AG04449 (cell line): ENCODE data around the gene ARID3C.
A peak's percentile ranks its signal among the peaks of the same experiment; 100 is the strongest.

ENCODE experiments used
- CTCF ChIA-PET: fragments of 350-600 bp; formaldehyde crosslinking; extraction: SDS; loops from one replicate; lab custom pipeline; 2021; ENCODE audit warnings: antibody characterized with exemption; lab: Yijun Ruan, JAX
- POLR2A ChIA-PET: fragments of 400-600, 350-600 bp; formaldehyde crosslinking; extraction: SDS; loops from one replicate; lab custom pipeline; 2020; ENCODE audit warnings: antibody characterized with exemption, inconsistent platforms; lab: Yijun Ruan, JAX
- DNase-seq: peaks from one replicate; pipeline ENCODE4 v3.0.0-alpha.2; 2010; ENCODE audit warnings: low read depth, low spot score
- H3K4me3 ChIP-seq: 2 replicates; pipeline ENCODE4 v1.5.1; 2011; ENCODE audit warnings: low read depth, mild to moderate bottlenecking, control low read depth, low read length
- TF ChIP-seq, protein P1 (sequence below): IDR thresholded peaks from one replicate; pipeline ENCODE4 v1.5.1; 2011; ENCODE audit warnings: mild to moderate bottlenecking, moderate library complexity, low read length, control low read depth, inconsistent platforms; ENCODE audit not compliant: insufficient read depth; ENCODE audit errors: missing control alignments

ARID3C gene

DNA sequence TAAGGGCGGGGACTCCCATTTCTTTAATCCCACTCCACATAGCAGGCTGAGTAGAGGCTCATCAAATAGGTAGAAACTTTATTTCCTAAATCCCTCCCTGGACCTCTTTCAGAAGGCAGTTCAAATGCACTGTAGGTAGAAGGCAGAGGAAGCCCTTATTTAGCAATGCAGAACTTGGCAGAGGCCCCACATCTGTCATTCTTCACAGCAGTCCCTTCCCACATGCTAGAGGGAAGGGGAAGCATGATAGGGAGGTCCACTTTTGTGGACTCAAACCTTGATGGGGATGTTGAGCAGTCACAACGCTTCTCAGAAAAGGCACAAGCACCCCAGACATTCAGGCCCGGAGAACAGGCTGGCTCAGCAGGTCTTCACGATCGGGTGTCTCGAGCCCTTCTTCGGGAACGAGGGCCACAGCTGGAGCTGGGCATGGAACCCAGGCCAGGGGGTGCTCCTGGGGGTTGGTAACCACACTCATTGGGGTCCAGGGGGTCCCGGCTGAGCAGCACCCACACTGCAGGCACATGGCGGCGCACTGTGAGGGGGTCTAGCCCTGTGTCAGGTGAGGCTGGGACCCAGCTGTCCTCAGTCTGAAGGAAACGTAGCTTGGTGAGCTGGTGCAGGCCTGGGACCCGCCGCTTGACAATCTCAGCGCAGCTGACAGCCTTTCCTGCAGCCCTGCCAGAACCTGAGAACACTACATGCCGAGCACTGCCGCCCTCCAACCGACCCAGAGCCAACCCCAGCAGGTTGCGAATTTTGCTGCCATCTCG is 18.2 kb downstream of the ARID3C start:
- H3K4me3 ChIP-seq, result peak overlapping the region; percentile 86
- TF ChIP-seq, protein P1, sequence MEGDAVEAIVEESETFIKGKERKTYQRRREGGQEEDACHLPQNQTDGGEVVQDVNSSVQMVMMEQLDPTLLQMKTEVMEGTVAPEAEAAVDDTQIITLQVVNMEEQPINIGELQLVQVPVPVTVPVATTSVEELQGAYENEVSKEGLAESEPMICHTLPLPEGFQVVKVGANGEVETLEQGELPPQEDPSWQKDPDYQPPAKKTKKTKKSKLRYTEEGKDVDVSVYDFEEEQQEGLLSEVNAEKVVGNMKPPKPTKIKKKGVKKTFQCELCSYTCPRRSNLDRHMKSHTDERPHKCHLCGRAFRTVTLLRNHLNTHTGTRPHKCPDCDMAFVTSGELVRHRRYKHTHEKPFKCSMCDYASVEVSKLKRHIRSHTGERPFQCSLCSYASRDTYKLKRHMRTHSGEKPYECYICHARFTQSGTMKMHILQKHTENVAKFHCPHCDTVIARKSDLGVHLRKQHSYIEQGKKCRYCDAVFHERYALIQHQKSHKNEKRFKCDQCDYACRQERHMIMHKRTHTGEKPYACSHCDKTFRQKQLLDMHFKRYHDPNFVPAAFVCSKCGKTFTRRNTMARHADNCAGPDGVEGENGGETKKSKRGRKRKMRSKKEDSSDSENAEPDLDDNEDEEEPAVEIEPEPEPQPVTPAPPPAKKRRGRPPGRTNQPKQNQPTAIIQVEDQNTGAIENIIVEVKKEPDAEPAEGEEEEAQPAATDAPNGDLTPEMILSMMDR, result no peak
- POLR2A ChIA-PET, result no interaction called here
- CTCF ChIA-PET, result interaction anchor here (0.9 to 8.6 kb wide), 14 partner anchors 8 to 279 kb away, joined by 3 to 274 read pairs (median 4); partner anchors contain the start of genes ARID3C, CNTFR, DCTN3 and IL11RA
- DNase-seq, result no peak

DNA sequence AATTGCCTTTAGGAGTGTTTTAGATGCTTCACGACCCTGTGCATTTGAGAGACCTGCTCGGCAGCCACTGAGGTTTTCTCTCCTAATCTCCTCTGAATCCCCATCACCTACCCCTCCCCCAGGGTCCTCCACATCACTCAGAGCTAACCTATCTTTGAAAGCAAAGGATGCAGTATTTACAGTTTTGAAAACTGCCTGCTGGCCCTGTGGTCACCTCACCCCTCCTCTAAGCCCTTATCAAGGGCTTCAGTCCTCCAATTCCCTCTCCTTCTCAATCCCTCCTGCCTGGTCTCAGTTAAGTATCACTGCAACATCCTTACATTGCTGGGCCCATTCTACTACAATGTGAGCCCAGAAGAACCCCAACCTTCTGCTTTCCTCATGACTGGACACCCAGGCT is 21.5 kb downstream of the ARID3C start:
- ChIA-PET POLR2A (no interaction called here), CTCF (interaction anchor here (0.8 to 5.9 kb wide), 10 partner anchors 8 to 352 kb away, joined by 3 to 110 read pairs (median 33); partner anchors contain the start of genes RPP25L and SIGMAR1)
- DNase-seq, result no peak
- no peak overlapping the region for H3K4me3 ChIP-seq
- TF ChIP-seq, protein P1, result no peak

DNA sequence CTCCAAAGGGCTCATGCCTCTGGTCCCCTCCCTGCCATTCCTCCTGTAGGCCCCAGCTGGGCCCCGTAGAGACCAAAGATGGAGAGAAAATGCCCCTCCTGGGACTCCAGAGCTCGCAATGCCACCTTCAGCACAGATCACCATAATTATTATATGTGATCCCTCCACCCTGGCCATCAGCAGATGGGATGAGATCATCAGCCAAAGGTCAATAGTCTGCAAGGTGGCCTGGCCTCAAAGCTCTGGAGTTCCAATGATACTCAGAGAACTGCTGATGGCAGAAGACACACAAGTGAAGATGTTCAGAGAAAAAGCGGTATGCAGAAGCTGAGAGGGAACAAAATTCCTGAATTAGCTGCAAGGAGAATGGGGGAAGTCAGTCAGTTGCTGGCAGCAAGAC is 22.0 kb downstream of the ARID3C start:
- CTCF ChIA-PET, result interaction anchor here (0.8 to 5.9 kb wide), 10 partner anchors 8 to 352 kb away, joined by 3 to 110 read pairs (median 33); partner anchors contain the start of genes RPP25L and SIGMAR1

DNA sequence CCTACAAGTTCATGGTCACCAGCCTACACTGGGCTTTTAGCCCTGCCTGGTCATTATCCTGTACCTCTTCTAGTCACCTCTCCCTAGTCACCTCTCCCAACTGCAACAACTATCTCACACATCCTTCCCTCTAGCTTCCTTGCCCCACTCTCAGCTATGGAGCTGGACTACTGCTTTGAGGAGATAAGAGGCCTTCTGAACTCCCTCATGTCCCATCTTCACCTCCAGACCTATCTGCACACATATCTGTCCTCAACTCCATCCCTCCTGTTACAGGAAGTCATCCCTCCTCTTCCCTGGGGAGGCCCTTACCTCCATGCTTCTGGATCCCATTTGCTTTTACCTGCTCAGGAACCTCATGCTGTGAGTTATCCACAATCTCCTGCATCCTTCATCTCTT is 22.7 kb downstream of the ARID3C start:
- ChIA-PET CTCF (interaction anchor here (0.8 to 5.9 kb wide), 10 partner anchors 9 to 351 kb away, joined by 3 to 110 read pairs (median 36); partner anchors contain the start of genes RPP25L and SIGMAR1), POLR2A (no interaction called here)
- no peak overlapping the region for H3K4me3 ChIP-seq
- TF ChIP-seq, protein P1, result no peak
- no peak for DNase-seq

More for the DNA sequence above, 22.0 kb downstream of the ARID3C start:
- TF ChIP-seq, protein P1, result no peak
- POLR2A ChIA-PET, result no interaction called here
- no peak overlapping the region for H3K4me3 ChIP-seq
- DNase-seq, result no peak

DNA sequence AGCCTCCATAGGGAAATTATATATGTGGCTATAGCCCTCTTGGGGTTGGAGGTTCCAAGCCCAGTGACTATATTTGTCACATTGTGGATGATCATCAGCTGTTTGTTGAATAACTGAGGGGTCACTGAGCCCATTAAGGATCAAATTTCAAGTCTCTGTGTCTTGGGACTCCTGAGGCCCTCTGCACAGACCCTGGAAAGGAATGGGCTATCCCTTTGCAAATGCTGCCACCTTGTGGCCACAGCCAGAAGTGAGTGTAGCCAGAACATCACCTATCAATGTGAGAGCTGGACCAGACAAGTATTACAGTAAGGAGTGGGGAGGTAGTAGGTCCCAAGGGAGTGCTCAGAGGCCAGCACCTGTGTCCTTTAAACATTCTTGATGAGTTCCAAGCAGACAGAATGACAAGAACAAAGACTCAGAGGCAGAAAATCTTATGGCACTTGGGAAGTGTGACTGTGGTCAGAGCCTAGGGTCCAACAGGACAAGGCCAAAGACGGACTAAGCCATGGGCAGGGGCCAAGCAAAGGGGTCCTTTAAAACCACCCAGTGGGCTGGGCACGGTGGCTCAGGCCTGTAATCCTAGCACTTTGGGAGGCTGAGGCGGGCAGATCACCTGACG is 25.1 kb downstream of the ARID3C start:
- ChIA-PET POLR2A (no interaction called here), CTCF (interaction anchor here (0.6 to 5.9 kb wide), 51 partner anchors 10 to 663 kb away, joined by 3 to 110 read pairs (median 5); partner anchors contain the start of genes ARID3C, DCTN3, GALT and RPP25L)
- no peak overlapping the region for H3K4me3 ChIP-seq
- no peak for DNase-seq
- TF ChIP-seq, protein P1, result peak; percentile 88
